PC-9 (cell line): ENCODE measurements around the gene RILP. TPM values are rescaled to one million over a fixed set of nuclear protein-coding genes. Genes with fewer than 3 reads are reported as not detected.
"Not testable (repeated sequence)": the region's sequence is repeated elsewhere in the genome, so short reads cannot be mapped to it uniquely, and the experiment has no call there.

Source experiments
- BruUV-seq: library from RNA; stranded (reverse); fragments of 400-500 nt; replicated peaks from 2 replicates; lab custom pipeline; 2021; lab: Mats Ljungman, UMichigan
- CTCF ChIA-PET: fragments of 300-600 bp; sonication (Branson Sonifier 250); formaldehyde crosslinking; loops from one replicate; lab custom pipeline; 2022; ENCODE audit warnings: antibody characterized with exemption; lab: Charles Lee
- POLR2A ChIA-PET: fragments of 300-600 bp; sonication (Branson Sonifier 250); formaldehyde crosslinking; loops from one replicate; lab custom pipeline; 2022; ENCODE audit warnings: antibody characterized with exemption; ENCODE audit not compliant: unreplicated experiment; lab: Charles Lee
- DNase-seq, 2 experiments: peaks; one replicate each; pipeline versions ENCODE4 v3.0.0 to v3.0.0-alpha.2; 2015 to 2022; ENCODE audit warnings: mixed read lengths in 1 of 2
- H2AFZ ChIP-seq: fragments of 200-600 bp; sonication (generic); 2 replicates; pipeline ENCODE4 v1.8.1; 2017; ENCODE audit warnings: antibody characterized with exemption
- H3F3A ChIP-seq: fragments of 200-600 bp; sonication (generic); 2 replicates; pipeline ENCODE4 v1.8.1; 2017; ENCODE audit warnings: antibody characterized with exemption, mild to moderate bottlenecking, low read depth; ENCODE audit not compliant: insufficient read depth
- H3K27ac ChIP-seq: fragments of 200-600 bp; sonication (generic); 2 replicates; pipeline ENCODE4 v1.6.1; 2016; ENCODE audit warnings: mixed run types
- H3K27me3 ChIP-seq: fragments of 200-600 bp; sonication (generic); 2 replicates; pipeline ENCODE4 v1.6.1; 2016; ENCODE audit warnings: low read depth, mixed run types; ENCODE audit not compliant: insufficient read depth
- H3K36me3 ChIP-seq: fragments of 200-600 bp; sonication (generic); 2 replicates; pipeline ENCODE4 v1.6.1; 2016; ENCODE audit warnings: low read depth, mixed run types
- H3K4me1 ChIP-seq: fragments of 200-600 bp; sonication (generic); replicated peaks from 2 replicates; pipeline ENCODE4 v1.6.1; 2016; ENCODE audit warnings: mixed run types; ENCODE audit not compliant: insufficient read depth
- H3K4me2 ChIP-seq: fragments of 200-600 bp; sonication (generic); 2 replicates; pipeline ENCODE4 v1.6.1; 2017; ENCODE audit warnings: mixed run types
- H3K4me3 ChIP-seq: fragments of 200-600 bp; sonication (generic); 2 replicates; pipeline ENCODE4 v1.6.1; 2016; ENCODE audit warnings: mixed run types
- H3K79me2 ChIP-seq: fragments of 200-600 bp; sonication (generic); 2 replicates; pipeline ENCODE4 v1.6.1; 2017; ENCODE audit warnings: low read depth, mixed run types
- H3K9me2 ChIP-seq: fragments of 200-600 bp; sonication (generic); 2 replicates; pipeline ENCODE4 v1.8.1; 2017; ENCODE audit warnings: mild to moderate bottlenecking; ENCODE audit not compliant: insufficient read depth
- H3K9me3 ChIP-seq: fragments of 200-600 bp; sonication (generic); 2 replicates; pipeline ENCODE4 v1.8.1; 2016; ENCODE audit warnings: low read depth; ENCODE audit not compliant: insufficient read depth
- H4K20me1 ChIP-seq: fragments of 200-600 bp; sonication (generic); 2 replicates; pipeline ENCODE4 v1.8.1; 2017; ENCODE audit not compliant: insufficient read depth
- CTCF ChIP-seq: fragments of 200-600 bp; sonication (generic); conservative IDR thresholded peaks from 2 replicates; pipeline ENCODE4 v1.6.1; 2017; ENCODE audit warnings: mixed run types, antibody characterized with exemption, mild to moderate bottlenecking, moderate library complexity
- EZH2 ChIP-seq: fragments of 200-600 bp; sonication (generic); IDR thresholded peaks from 2 replicates; pipeline ENCODE4 v1.8.0; 2017; ENCODE audit warnings: antibody characterized with exemption, low read depth
- intact Hi-C: fragments of 100-400 bp; cut with micrococcal nuclease; formaldehyde crosslinking; loops from one replicate; pipeline ENCODE4 v1.10.0; 2022; ENCODE audit not compliant: unreplicated experiment
- total RNA-seq: library from RNA; stranded (reverse); gene quantifications from 2 replicates; pipeline ENCODE4 v1.2.3, GENCODE V29; 2021

The RILP gene
- total RNA-seq, 1 experiment from 2014 or later, result 9.6 TPM

- H3K79me2 ChIP-seq, result no peaks in the 10 kb centered on the region
- H3K9me2 ChIP-seq, result no peaks in the 10 kb centered on the region
- ChIA-PET POLR2A (interaction anchor here (0.7 kb wide), 1 partner anchor 182 kb away, joined by 5 read pairs; no protein-coding TSS in a partner anchor), CTCF (no interaction called here)
- TF ChIP-seq CTCF, result no peak
- TF ChIP-seq EZH2, result no peak
- no peaks in the 10 kb centered on the region for H3K27me3 ChIP-seq
- no peaks in the 10 kb centered on the region for H3K9me3 ChIP-seq
- no peak overlapping the region for H3K4me2 ChIP-seq
- no peaks in the 10 kb centered on the region for H3K36me3 ChIP-seq
- peaks cover 13% of the 10 kb centered on the region; the same call in 1 of the 2 replicates for H3F3A ChIP-seq
- no peak overlapping the region for H3K4me3 ChIP-seq
- no peaks in the 10 kb centered on the region for H3K4me1 ChIP-seq
- H3K27ac ChIP-seq, result no peak overlapping the region
- no peak overlapping the region for H2AFZ ChIP-seq
- no peaks in the 10 kb centered on the region for H4K20me1 ChIP-seq
- intact Hi-C loops, result no loop called here
- no TSS peak for BruUV-seq
- DNase-seq, result peak in 1 of 2 experiments; percentile 36
These were observed 43.7 kb upstream of the RILP start for GRCh38 chr17:1693339-1693738.

GRCh38 chr17:1690544-1691221, 41.0 kb upstream of the RILP start:
- H3K27ac ChIP-seq, result no peak overlapping the region
- H3F3A ChIP-seq, result peaks cover 26% of the 10 kb centered on the region
- H3K4me2 ChIP-seq, result no peak overlapping the region
- H4K20me1 ChIP-seq, result no peaks in the 10 kb centered on the region
- no peak for TF ChIP-seq EZH2
- no peak for TF ChIP-seq CTCF
- peak in 1 of 2 experiments; percentile 22 for DNase-seq
- H3K27me3 ChIP-seq, result no peaks in the 10 kb centered on the region
- H3K79me2 ChIP-seq, result no peaks in the 10 kb centered on the region
- H3K9me2 ChIP-seq, result no peaks in the 10 kb centered on the region
- intact Hi-C loops, result no loop called here
- ChIA-PET CTCF (interaction anchor here (0.5 kb wide), 1 partner anchor 29 kb away, joined by 3 read pairs; no protein-coding TSS in a partner anchor), POLR2A (no interaction called here)
- BruUV-seq, result no TSS peak
- H3K4me3 ChIP-seq, result no peak overlapping the region
- H2AFZ ChIP-seq, result no peak overlapping the region
- H3K4me1 ChIP-seq, result peaks cover 11% of the 10 kb centered on the region
- no peaks in the 10 kb centered on the region for H3K36me3 ChIP-seq
- H3K9me3 ChIP-seq, result no peaks in the 10 kb centered on the region

DNA sequence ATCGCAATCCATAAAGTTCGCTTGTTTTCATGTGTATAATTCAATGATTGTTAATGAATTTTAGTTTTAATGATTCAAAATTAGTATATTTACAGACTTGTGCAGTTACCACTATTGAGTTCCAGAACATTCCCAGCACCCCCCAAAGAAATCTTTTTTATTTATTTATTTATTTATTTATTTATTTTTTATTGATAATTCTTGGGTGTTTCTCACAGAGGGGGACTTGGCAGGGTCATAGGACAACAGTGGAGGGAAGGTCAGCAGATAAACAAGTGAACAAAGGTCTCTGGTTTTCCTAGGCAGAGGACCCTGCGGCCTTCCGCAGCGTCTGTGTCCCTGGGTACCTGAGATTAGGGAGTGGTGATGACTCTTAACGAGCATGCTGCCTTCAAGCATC, 38.7 kb upstream of the RILP start:
- H2AFZ ChIP-seq, H3K9me3 ChIP-seq, CTCF ChIA-PET, H3K36me3 ChIP-seq, H3K27me3 ChIP-seq, H3K27ac ChIP-seq, H3K9me2 ChIP-seq, BruUV-seq, intact Hi-C loops, H3K4me2 ChIP-seq, H4K20me1 ChIP-seq, H3K4me3 ChIP-seq, DNase-seq: not testable (repeated sequence)
- POLR2A ChIA-PET, result interaction anchor here (0.7 kb wide), 1 partner anchor 664 kb away, joined by 3 read pairs; no protein-coding TSS in a partner anchor
- H3K79me2 ChIP-seq, result peaks cover 12% of the 10 kb centered on the region
- peaks cover 30% of the 10 kb centered on the region for H3F3A ChIP-seq
- H3K4me1 ChIP-seq, result peaks cover 22% of the 10 kb centered on the region
